HG02870 (cell line): Measurements from ENCODE around the gene ITGB7.
"Not testable (repeated sequence)": the region's sequence is repeated elsewhere in the genome, so short reads cannot be mapped to it uniquely, and the experiment has no call there.

Source experiments
- ATAC-seq: cut with Tn5 transposase; IDR thresholded peaks from one replicate; pipeline ENCODE4 v1.9.1; 2021; ENCODE audit warnings: mild to moderate bottlenecking, moderate library complexity; ENCODE audit not compliant: unreplicated experiment

The ITGB7 gene

DNA sequence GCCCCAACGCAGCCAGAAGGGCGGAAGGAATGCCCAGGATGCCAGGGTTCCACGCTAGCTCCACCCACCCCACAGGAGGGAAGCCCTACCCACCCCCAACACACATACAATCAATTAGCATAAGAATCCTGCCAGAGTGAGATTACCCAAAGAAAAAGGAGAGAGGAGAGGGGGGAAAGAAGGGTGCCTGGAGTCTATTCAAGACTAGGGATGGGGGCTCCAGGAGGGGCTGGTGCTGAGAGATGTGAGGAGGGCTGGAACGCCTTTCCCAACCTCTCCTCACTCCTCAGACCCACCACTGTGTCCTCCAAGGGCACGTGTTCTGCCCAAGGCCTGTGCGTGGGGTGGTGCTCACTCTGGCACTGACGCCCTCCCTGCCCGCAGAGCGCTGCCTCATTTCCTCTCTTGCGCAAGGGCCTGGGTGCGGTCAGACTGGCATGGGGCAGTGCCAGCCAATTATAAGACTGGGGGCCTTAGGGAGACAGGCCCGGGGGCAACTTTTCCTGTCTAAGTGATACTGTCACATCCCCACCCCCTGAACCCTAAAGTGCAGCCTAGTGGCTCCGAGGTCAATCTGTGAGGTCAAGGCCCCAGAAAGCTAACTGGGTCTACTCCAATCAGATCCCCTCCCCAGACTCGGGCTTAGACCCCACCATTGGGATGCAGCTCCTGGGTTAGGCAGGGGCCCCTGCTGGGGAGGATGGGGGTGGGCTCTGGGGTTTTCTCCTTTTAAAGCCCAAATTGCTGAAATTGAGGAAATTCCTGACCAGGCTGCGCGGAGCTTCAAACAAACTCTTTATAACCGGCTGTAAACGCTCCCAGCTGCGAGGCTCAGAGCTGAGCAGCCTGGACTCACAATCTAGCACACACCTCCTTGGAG is 10.2 kb upstream of the ITGB7 start:
- ATAC-seq: no peak

DNA sequence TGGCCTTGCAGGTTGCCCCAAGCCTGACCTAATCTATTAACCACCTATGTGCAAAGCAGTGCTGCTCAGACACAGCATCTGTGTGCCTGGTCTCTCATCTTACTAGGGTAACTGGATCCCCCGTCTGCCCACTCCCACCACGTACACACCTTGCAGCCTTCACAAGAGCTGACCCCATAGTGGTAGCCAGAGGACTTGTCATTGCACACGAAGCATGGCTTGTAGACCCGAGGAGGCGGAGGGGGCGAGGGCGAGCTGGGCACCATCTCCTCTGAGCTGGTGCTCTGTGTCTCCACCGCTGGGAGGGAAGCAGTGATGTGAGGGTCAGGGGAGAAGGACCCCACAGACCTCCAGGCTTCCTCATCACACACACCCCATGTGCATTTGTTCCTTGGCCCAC is 8.4 kb upstream of the ITGB7 start:
- no peak for ATAC-seq

DNA sequence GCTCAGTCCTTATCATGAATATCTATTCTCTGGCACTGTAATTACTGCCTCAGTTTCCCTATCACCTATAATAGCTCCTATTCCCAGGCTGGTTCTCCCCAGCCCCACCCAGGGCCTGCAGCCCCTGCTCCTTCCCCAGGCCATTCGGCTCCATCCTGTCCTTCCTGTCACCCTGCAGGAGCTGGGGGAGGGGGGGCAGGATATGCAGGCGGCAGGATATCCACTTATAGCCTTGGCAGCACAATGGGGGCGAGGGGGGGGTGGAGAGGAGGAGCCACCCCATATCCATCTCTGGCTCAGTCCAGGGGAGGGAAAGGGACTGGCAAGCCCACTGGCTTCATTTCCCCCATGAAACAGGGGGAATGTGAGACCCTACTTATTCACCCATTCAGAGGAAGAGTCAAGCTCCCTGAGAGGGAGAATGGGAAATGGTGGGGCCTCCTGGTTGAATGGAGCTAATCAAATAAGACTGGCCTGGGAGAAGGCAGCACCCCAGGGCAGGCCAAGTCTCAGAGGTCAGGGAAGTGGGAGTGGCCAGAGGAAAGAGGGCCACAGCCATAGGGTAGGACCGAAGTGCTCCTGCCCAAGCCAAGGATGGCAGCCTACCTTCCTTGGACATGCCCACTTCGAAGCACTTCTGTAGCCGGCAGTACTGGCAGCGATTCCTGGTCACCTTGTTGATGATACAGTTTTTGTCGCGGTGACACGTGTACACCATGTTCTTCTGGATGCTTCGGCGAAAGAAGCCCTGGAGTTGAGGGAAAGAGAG is 7.8 kb upstream of the ITGB7 start:
- ATAC-seq: no peak

DNA sequence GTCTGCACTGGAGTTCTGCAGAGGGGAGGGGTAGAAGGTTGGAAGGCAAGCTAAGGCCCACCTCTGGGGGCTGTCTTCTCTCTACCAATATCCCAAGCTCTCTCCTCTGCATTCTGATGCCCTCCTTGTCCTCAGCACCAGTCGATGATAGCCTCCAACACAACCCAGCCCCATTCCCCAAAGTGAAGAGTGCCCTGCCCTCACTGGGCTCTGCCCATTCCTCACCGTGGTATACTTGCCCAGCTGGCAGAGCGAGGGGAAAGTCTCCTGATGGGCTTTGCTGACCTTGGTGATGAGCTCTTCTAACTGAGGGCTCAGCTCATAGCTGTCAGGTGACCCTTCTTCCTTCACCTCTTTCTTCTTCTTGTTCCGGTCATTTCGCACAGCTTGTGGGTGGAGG is 7.2 kb upstream of the ITGB7 start:
- ATAC-seq: no peak

DNA sequence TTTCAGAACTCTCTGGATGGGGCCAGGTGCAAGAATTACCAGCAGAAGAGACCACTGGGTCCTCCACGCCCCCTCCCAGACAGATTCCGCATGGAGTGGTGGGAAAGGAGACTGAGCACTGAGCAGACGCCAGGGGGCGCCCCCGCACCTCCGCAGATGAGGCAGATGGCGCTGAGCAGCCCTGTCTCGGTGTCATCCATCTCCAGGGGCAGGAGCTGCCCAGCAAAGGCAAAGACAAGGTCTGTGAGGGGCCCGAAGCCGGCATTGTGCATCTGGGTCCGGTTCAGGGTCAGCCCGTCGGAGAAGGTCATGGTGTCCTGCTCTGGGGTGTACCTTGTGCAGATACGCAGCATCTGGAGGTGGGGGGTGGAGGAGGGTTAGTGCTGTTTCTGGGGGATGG is 6.3 kb upstream of the ITGB7 start:
- peak; percentile 41 for ATAC-seq

DNA sequence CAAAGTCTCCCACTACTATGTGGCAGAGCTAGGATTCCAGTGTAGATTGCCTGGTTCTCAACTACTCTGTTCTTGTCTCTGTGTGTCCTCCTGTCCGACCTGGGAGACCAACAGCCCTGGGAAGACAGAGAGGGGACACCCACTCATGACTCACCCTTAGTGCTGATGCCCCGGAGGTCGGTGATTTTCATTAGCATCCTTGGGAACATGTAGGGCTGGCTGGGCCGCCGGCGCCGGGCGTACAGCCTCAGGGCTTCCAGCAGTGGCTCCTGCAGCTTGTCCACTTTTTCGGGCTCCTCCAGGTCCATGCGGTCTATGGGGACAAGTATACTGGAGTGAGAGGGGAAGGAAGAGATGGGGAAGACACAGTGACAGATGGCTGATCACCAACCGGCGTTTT is 5.9 kb upstream of the ITGB7 start:
- ATAC-seq: no peak

DNA sequence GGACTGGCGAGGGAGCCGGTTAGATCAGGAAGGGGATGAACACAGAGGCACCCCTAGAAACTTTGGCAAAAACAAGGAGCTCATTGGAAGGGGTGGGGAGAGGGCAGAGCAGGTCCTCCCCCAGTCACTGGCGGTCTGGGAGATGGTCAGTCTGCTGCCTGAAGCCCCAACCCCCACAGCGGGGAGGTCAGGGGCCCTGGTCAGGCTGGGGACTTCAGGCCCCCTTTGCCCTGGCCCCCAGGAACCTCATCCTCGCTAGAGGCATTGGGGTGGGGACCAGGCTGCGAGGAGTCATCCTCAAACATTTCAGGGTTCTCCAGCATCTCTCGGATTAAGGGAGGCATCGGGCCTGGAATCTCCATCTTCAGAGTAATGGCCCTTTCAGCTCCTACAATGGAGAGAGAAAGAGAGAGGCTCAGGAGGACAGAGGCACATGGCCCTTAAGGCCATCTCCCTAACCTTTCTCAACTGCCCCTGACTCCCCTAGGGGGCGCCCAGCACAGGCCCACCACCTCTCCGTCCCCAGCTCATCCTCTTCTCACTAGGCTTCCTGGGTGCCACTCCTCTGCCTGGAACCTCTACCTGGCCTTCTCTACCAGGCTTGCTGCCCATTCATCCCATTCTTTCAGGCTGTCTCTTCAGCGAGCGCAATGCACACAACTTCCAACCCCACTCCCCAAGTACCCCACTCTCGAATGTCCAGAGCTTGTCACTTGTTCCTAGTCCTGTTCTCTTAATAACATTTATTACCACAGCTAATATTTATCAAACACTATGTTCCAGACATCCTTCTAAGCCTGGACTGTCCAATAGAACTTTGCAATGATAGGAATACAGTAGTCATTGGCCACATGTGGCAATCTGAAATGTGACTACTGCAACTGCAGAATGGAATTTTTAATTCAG is 4.7 kb upstream of the ITGB7 start:
- ATAC-seq: no peak

DNA sequence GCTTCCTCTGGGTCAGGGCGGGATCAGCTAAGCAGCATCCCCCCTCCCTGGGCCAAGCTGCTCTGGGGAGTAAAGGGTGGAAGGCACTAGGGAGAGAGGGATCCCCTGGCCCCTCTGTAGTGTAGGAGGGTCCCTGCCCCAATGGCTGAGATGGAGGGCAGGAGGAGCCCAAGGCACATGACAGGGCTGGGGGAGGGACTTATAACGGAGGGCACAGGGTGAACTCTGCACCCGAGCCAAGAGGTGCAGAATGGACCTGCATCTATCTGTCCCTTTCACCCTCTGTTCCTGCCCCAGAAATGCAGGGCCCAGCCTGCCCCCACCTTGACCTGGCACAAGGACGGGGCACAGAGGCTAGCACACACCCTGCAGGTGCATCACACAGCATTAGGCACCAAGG is 3.8 kb upstream of the ITGB7 start:
- ATAC-seq: no peak

DNA sequence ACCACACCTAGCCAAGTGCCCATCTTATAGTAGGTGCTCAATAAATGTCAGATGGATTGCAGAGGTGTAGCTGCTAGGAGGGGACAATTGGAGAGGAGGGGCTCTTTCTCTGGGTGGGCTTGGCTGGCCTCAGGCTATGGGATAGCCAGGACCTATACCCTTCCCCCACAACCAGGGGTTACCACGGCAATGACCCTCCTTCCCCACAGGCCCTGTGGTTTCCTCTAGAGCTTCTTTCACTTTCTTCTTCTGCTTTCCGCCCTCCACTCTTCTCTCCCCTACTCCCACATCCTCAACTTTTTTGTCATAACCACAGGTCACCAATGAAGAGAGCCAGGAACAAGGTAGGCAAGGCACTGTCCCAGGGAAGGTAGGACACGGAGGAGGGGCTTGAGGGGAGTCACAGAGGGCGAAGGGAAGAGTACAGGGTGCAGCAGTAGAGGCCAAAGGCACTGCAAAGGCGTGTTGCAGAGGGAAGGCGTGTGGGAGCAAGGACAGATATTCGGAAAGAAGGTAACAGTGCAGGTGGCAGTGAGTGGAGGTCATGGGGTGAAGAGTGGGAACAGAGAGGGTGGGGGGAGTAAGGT is 1.9 kb upstream of the ITGB7 start:
- ATAC-seq: peak; percentile 32

DNA sequence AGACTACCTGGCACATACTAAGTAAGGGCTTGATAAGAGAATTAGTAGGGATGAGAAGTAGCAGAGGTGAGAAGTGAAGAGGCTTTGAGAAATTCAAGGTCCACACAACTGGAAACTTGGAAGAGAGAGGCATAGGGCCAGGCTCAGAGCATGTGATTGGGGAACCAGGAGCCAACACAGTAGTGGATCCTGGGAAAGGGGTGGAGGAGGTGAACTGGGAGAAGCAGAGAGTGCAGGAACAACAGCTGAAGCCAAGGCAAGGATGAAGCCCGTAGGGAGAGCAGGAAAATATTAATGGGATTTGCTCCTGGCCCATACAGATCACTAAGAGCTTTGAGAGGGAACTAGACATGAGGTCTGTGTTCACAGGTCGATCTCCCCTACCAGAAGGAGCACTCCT is 1.4 kb upstream of the ITGB7 start:
- ATAC-seq: no peak

DNA sequence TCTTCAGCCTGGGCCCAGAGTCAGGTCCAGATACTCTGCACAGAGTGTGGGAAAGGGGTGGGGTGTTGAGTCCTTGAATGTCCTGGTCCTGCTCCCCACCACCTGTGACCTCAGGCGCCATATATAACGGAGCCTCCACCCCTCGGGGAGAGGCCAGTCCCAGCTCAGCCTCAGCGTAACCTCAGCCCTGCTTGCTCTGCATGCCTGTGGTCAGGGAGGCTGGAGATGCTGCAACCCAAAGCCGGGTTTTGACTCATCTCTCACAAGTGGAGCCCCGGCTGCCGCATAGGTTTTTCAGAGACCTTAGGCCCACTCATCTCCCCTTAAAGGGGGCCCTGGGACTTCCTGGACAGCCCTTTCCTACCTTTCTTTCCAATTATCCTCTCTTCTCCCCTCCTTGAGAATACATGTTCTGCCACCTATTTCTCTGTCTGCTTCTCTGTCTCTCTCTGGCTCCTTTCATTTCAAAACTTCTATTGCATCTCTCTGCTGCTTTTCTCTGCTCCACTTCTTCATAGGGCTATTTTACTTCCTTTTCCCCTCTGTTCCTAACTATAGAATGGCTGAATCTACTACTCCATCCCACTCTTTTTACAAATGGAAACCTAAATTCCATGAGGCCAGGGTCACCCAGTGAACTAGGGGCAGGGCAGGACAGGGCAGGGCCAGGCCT is 1.2 kb downstream of the ITGB7 start:
- peak; percentile 67 for ATAC-seq

DNA sequence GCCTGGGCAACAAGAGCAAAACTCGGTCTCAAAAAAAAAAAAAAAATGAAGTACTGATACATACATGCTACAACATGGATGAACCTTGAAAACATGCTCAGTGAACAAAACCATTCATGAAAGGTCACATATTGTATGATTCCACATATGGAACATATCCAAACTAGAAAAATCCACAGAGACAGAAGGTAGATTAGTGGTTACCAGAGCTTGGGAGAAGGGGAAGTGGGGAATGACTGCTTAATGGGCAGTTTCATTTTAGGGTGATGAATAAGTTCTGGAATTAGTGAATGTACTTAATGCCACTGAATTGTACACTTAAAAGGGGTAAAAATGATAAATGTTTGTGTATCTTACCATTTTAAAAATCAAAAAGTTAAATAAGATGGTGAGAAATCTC is 2.7 kb downstream of the ITGB7 start:
- no peak for ATAC-seq

DNA sequence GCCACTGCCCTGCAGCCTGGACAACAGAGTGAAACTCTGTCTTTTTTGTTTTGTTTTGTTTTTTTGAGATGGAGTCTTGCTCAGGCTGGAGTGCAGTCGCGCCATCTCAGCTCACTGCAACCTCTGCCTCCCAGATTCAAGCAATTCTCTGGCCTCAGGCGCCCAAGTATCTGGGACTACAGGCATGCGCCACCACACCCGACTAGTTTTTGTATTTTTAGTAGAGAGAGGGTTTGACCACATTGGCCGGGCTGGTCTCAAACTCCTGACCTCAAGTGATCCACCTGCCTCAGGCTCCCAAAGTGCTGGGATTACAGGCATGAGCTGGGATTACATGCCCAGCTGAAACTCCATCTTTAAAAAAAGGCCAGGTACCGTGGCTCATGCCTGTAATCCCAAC is 4.7 kb downstream of the ITGB7 start:
- ATAC-seq: not testable (repeated sequence)

DNA sequence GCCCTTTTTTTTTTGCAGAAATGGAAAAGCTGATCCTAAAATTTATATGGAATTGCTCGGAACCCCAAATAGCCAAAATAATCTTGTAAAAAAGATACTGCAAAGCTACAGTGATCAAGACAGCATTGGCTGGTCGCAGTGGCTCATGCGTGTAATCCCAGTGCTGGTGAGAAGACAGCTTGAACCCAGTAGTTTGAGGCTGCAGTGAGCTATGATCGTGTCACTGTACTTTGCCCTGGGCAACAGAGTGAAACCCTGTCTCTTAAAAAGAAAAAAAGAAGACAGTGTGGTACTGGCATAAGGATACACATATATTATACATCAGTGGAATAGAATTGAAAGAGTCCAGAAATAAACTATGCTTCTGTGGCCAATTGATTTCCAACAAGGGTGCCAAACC is 5.4 kb downstream of the ITGB7 start:
- ATAC-seq: no peak

DNA sequence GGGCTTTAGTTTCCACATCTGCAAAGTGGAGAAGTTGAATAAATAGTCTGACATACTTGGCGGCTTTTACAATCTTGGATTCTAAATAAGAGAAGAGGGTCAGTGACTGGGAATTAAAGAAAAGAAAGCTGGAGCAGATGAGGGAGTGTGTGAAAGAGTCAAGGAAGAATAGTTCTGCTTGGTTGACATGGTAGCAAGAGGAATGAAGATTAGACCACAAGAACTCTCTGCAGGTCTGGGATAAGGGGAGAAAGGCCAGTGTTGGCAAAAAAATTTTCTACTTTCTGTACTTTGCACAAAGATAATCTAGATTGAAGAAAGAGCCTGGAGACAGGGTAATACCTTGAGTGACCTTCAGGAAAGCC is 5.9 kb downstream of the ITGB7 start:
- no peak for ATAC-seq

DNA sequence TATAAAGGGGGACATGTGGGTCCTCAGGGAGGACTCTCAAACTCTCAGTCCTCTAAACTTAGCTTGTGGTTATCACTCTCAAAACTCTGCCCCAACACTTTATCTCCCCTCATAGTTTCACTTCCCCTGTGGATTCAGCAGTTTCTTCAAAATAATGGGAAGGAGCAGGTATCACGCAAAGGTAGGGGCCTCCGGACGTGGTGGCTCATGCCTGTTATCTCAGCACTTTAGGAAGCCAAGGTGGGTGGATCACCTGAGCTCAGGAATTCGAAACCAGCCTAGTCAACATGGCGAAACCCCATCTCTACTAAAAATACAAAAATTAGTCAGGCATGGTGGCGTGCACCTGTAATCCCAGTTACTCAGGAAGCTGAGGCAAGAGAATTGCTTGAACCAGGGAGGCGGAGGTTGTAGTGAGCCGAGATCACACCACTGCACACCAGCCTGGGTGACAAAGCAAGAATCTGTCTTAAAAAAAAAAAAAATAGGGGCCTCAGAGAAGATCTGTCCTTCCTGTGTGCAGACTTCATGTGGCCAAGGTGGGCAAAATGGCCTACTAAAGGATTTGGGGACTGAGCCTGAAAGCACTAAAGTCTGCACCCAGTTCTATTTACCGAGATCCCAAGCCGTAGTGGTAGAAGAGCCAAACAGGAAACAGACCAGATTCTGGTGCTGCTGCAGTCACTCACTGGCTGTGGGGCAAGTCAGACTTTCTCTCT is 6.4 kb downstream of the ITGB7 start:
- ATAC-seq: peak; percentile 54

DNA sequence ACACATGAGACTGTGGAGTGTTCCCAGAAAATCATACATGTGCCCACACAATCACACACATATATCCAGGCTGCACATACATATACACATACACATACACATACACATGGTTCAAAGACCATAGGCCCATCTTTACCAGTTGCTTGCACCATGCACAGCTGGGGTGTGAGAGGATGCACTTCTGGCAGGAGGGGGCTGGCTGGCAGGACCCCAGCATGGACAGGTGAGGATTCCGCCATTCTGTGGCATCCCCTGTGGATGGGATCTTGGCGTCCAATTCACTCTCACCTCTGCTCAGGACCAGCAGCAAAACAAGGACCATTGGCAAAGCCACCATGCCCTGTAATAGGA is 7.0 kb downstream of the ITGB7 start:
- no peak for ATAC-seq

DNA sequence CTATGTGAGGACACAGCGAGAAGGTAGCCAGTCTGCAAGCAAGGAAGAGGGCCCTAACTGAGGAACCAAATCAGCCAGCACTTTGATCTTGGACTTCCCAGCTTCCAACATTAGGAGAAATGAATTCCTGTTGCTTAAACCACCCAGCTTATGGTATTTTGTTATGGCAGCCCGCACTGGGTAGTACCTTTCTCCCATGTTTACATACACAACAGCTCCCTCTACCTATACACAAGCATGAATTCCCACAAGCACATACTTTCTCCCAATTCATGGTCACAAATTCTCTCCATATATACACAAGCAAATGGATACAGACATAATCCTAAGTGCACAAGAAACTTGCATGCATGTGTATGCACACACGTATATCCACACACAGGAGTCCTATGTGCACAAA is 7.4 kb downstream of the ITGB7 start:
- ATAC-seq: no peak

DNA sequence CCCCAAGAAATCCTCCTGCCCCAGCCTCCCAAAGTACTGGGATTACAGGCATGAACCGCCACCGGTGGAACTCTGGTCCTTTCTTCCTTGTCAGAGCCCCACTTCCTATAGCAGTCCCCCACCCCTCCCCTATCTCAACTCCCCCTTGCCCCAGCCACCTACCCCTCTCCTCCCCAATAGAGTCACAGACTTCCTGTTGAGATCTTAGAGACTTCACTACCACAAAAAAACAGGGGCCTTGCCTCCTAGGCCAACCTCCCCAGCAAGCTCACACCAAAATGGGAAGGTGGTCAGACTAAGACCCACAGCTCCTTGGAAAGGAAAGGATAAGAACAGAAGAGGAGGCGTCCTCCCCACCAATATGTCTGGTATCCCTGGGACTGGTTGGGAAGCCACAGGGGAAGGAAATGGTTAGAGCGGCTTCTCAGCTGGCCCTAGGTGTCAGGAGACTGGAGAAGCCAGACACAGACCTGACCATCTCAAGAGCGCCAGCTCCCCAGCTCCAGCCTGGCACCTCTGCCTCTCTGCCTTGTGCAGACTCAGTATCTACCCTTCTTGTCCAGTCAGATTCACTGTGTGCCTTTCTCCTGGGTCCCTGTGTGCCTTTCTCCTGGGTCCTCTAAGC is 8.5 kb downstream of the ITGB7 start:
- ATAC-seq: no peak
